HG03280 (cell line): Measurements from ENCODE around the gene GP2.

Experiments
- ATAC-seq: cut with Tn5 transposase; IDR thresholded peaks from one replicate; pipeline ENCODE4 v1.9.1; 2021; ENCODE audit warnings: mild to moderate bottlenecking, moderate library complexity; ENCODE audit not compliant: unreplicated experiment

Gene GP2

GRCh38 chr16:20327444-20328041 lies at the start of gene GP2:
GP2 (minus strand) TSS chr16:20327513; CDS start chr16:20326431, 1,082 bp downstream.
- ATAC-seq = no peak

GRCh38 chr16:20372701-20373100 lies 45.4 kb upstream of the GP2 start:
- no peak for ATAC-seq

DNA sequence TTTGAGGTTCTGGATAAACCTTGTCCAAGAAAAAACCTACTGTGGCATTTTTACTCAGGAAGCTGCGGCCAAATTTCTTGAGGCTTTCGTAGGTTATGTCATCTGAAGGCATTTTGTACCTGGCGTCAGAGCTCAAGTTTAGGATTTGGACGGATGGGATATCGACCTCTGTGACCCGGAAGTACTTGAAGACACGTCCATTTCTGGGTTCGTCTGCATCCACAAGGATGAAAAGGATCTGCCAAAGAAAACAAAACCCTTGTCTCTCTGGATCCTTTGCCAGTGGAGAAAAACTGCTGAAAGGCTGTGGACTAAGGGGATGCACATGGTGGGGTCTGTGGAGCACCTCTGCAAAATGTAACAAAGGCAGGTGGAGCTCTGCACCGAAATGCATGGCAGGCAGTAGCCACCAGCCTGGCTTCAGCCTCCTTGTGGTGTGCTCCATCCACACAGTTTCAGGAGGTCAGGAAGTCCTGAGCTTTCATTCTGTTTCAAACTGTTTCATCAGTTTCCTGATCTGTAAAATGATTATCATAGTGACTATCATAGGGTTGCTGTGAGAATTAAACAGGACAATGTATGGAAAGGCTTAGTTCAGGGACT lies 42.2 kb upstream of the GP2 start:
- ATAC-seq = no peak

DNA sequence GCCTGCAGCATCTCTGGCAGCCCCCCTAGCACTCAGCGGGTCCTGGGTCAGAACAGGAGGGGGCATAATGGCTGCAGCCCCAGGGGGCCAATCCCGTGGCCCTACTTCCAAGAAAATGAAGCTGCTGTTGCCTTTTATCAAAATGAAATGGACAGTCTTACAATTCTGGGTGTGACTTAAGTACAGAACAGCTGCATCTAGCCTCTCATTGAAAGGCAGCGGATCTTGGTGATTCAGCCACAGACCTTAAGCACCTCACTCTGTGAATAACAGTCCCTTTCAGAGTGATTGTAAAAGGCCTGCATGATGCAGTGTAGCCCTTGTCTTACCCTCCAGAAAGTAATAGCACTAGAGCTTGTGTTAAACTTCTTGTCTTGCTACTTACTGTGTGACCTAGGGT lies 36.7 kb upstream of the GP2 start:
- ATAC-seq = no peak

DNA sequence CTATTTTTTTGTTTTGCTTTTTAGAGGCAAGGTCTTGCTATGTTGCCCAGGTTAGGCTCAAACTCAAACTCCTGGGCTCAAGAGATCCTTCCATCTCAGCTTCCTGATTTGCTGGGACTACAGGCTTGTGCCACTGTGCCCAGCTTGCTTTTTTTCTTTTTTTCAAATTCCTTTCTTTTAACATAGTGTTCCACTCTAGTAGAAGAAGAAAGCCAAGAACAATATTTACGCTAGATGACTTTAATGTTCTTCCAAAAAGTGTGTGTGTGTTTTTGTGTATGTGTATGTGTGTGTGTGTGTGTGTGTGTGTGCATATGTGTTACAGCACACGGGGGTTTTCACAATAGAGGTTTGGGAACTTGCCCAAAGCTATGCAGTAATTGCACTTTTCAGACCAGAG lies 35.9 kb upstream of the GP2 start:
- no peak for ATAC-seq

- ATAC-seq = no peak
Observed at GRCh38 chr16:20359997-20360396, 32.7 kb upstream of the GP2 start.

DNA sequence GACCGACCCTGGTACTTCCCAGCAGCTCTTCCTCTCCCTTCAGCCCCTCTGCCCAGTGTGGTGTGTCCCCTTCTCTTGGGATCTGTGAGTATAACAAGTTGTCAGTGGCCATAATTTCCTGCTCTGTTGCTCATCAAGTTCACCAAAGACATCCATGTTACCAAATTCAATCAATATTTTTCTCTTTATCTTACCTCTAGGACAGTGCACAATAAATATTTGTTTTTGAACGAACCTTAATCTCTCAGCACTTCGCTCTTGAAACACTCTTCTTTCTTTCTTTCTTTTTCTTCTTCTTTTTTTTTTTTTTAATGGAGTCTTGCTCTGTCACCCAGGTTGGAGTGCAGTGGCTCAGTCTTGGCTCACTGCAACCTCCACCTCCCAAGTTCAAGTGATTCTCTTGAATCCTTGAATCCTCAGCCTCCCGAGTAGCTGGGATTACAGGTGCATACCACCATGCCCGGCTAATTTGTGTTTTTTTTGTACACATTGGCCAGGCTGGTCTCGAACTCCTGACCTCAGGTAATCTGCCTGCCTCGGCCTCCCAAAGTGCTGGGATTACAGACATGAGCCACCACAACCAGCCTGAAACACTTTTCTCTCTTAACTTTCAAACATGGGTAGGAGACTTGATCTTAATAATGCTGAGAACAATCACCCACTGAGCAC lies 27.9 kb upstream of the GP2 start:
- no peak for ATAC-seq

DNA sequence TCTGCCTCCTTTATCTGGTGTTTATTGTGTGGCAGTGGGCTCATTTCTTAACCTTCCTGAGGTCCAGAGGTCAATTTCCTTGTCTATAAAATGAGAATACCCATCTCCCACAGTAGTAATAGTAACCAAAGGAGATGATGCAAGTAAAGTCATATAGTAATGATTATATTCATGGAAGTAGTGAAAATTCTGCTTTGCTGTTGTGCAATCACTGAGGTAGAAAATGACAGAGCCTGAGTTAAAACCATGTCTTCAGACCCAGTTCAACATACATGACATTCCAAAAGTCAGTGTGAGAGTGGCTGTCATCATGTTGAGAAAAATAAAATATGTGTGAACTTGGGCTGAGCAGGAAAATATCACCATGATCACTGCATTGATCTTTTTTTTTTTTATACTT lies 26.1 kb upstream of the GP2 start:
- ATAC-seq = no peak

GRCh38 chr16:20352615-20353014 lies 25.3 kb upstream of the GP2 start, which contains the start of gene UMOD:
UMOD (minus strand) TSS chr16:20352715; CDS start chr16:20350737, 1,978 bp downstream.
- ATAC-seq = no peak

GRCh38 chr16:20349615-20350014 lies 22.3 kb upstream of the GP2 start:
- no peak for ATAC-seq

DNA sequence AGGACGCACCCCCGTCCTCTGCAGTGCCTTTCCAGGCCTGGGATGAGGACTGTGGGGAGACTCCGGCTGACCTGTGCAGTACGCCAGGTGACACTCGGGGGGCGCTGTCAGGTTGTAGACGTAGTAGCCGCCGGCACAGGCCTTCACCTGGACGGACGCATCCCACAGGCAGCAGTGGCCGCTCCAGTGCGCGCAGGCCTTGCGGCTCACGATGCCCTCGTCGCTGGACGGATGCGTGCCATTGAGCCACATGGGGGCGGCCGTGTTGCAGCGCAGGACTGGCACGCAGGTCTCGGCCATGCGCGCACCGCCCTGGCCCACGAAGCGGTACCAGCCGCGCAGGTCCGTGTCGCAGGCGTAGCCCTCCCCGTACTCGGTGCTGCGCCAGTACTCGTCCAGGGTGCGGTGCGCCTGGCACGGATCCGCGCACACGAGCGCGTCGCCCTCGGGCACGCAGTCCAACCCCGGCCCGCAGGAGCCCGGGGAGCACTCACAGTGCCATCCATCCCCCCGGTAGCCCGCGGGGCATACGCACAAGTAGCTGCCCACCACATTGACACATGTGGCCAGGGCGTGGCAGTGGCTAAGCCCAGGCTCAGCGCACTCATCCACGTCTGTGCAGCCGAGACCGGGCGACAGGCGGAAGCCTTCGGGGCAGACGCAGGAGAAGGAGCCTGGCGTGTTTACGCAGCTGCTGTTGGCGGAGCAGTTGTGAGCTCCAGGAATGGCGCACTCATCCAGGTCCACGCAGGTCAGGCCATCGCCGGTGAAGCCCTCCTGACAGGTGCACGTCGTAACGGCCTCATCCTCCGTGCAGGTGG lies 21.3 kb upstream of the GP2 start:
- no peak for ATAC-seq

DNA sequence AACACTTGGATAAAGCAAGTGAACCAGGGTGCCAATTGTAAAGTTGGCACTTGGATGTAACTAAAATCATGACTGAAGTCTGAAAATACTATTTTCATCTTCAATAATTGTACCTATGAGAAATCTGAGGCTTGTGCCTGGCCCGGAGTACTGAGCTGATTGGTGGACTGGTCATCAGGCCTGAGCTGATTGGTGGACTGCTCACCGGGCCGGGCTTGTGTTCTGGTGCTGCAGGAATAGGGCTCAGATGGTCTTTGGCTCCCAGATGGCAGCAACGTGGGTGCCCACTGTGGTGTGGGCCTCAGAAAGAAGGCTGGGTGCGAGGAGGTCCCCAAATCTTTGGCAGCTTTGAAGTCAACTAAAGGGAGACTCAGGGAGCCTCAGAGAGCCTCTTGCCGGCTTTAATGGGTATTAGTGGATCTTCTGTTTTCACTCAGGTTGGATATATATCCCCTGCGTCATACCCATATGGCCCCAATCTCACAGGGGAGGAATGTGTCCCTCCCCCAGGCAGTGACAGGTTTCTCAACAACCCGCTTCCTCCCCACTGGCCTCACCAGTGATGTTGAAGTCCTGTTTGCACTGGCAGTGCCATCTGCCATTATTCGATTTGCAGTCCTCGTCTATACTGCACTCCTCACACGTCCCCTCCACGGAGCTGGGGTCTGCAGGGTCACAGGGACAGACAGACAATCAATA lies 20.5 kb upstream of the GP2 start:
- no peak for ATAC-seq

- ATAC-seq = no peak
Observed at GRCh38 chr16:20344611-20345010, 17.3 kb upstream of the GP2 start.

- ATAC-seq = no peak
Observed at GRCh38 chr16:20339744-20340143, 12.4 kb upstream of the GP2 start.

DNA sequence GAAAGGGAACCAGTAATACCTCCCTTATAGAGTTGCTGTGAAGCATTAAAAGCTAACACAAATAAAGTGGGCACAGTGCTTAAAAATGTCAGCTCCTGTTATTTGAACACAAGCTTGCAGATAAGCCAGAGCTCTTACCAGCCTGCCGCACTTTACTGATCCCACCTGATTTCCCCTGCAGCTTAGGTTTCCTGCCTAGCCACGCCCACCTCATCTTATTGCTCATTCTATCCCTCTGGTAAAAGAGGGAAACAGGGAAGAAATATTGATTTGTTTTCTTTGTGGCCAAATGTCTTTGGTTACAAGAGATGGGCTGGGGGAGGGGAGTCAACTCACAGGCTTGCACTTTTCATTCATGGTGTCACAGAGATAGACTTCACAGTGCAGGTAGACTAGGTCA lies 9.6 kb upstream of the GP2 start:
- no peak for ATAC-seq

DNA sequence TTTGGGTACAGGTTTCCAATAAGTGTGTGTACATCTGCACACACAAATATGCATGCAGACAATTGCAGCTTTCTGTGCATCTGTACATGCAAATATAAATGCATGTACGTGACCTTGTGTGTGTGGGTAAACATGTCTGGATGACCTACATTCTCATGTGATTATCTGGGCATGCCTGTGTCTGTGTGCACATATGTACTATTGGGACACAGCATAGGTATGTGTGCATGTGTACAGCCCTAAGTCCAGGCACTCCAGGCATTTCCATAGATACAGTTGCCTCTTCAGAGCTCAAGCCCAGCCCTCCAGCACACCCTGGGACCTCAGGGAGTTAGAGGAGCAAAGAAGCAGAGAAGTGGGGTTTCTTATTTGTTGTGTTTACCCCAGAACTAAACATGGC lies 7.1 kb upstream of the GP2 start:
- no peak for ATAC-seq

DNA sequence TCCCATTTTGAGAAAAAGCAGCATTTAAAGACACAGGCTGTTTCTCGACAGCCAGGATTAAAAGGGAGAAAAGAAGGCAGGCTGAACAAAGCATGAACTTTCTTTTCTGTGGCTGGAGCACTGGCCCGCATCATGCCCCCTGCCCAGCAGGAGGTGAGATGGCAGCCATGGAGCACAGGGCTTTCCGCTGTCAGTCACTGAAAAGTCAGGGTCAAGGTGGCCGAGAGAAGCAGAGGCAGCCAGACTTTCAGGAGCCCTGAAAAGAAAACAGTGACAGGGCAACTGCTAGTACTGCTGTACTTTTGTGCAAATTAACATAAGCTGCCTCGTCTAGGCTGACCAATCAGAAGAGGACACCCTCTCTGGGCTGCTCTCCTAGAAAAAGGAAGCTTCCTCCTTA lies 5.8 kb upstream of the GP2 start:
- no peak for ATAC-seq

DNA sequence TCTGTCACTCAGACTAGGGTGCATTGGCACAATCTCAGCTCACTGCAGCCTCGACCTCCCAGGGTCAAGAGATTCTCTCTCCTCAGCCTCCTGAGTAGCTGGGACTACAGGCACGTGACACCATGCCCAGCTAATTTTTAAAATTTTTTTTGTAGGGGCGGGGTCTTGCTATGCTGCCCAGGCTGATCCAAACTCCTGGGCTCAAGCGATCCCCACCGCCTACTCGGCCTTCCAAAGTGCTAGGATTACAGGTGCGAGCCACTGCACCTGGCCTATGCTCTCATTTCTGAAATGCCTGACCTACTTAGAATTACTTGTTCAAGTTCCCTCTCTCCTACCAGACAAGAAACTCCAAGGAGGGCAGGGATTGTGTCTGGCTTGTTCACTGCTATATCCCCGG lies 5.1 kb upstream of the GP2 start:
- ATAC-seq = no peak

GRCh38 chr16:20331635-20332034 lies 4.3 kb upstream of the GP2 start:
- ATAC-seq = no peak

- no peak for ATAC-seq
Observed at GRCh38 chr16:20329392-20330138, 2.3 kb upstream of the GP2 start.
